Skin of body (tissue), 2 donors: Measurements from ENCODE around the gene CABP5. TPM values are rescaled to one million over a fixed set of nuclear protein-coding genes. Genes with fewer than 3 reads are reported as not detected.
"Not testable (repeated sequence)": the region's sequence is repeated elsewhere in the genome, so short reads cannot be mapped to it uniquely, and the experiment has no call there.

Experiments used
- DNase-seq: peaks from one replicate; lab custom pipeline; 2025; lab: John Stamatoyannopoulos, UW
- total RNA-seq: library from RNA; depleted of rRNA; stranded (reverse); fragments of >200 nt; gene quantifications from one replicate; pipeline ENCODE4 v1.2.3, GENCODE V29; 2014

Gene CABP5
- total RNA-seq, result not detected

- no peak for DNase-seq
Observed at GRCh38 chr19:48043675-48044258, at the start of gene CABP5. Gene CABP5, minus strand, starts transcription at chr19:48044079. Its CDS starts 157 bp downstream, at chr19:48043922.

GRCh38 chr19:48091111-48091718 is 47.3 kb upstream of the CABP5 start:
- not testable (repeated sequence) for DNase-seq

GRCh38 chr19:48090281-48090802 is 46.5 kb upstream of the CABP5 start:
- DNase-seq, result no peak

GRCh38 chr19:48088991-48089390 is 45.1 kb upstream of the CABP5 start:
- not testable (repeated sequence) for DNase-seq

GRCh38 chr19:48085904-48086864 is 42.3 kb upstream of the CABP5 start:
- DNase-seq, result no peak

GRCh38 chr19:48085076-48085475 is 41.2 kb upstream of the CABP5 start:
- DNase-seq, result no peak

GRCh38 chr19:48081106-48081505 is 37.2 kb upstream of the CABP5 start:
- DNase-seq, result no peak

GRCh38 chr19:48070177-48070769 is 26.4 kb upstream of the CABP5 start:
- DNase-seq, result not testable (repeated sequence)

GRCh38 chr19:48069435-48069834 is 25.6 kb upstream of the CABP5 start:
- no peak for DNase-seq

- no peak for DNase-seq
Observed at GRCh38 chr19:48064509-48064908, 20.6 kb upstream of the CABP5 start.

GRCh38 chr19:48061401-48062344 is 17.8 kb upstream of the CABP5 start:
- no peak for DNase-seq

- no peak for DNase-seq
Observed at GRCh38 chr19:48060381-48060780, 16.5 kb upstream of the CABP5 start.

- no peak for DNase-seq
Observed at GRCh38 chr19:48059331-48059730, 15.5 kb upstream of the CABP5 start.

- DNase-seq, result no peak
Observed at GRCh38 chr19:48053856-48054255, 10.0 kb upstream of the CABP5 start.

- no peak for DNase-seq
Observed at GRCh38 chr19:48053076-48053475, 9.2 kb upstream of the CABP5 start.

GRCh38 chr19:48051335-48052033 is 7.6 kb upstream of the CABP5 start:
- no peak for DNase-seq

- no peak for DNase-seq
Observed at GRCh38 chr19:48044561-48044960, 682 bp upstream of the CABP5 start.

GRCh38 chr19:48041877-48042580 is 1.9 kb downstream of the CABP5 start:
- no peak for DNase-seq

- DNase-seq, result no peak
Observed at GRCh38 chr19:48036765-48037164, 7.1 kb downstream of the CABP5 start.
